NCI-H2227 (cell line): Measurements from ENCODE around the gene NPAT.
"Not testable (repeated sequence)": the region's sequence is repeated elsewhere in the genome, so short reads cannot be mapped to it uniquely, and the experiment has no call there.

Experiments used
- DNase-seq: peaks from one replicate; lab custom pipeline; 2025; ENCODE audit not compliant: unreplicated experiment; lab: John Stamatoyannopoulos, UW

The NPAT gene

DNA sequence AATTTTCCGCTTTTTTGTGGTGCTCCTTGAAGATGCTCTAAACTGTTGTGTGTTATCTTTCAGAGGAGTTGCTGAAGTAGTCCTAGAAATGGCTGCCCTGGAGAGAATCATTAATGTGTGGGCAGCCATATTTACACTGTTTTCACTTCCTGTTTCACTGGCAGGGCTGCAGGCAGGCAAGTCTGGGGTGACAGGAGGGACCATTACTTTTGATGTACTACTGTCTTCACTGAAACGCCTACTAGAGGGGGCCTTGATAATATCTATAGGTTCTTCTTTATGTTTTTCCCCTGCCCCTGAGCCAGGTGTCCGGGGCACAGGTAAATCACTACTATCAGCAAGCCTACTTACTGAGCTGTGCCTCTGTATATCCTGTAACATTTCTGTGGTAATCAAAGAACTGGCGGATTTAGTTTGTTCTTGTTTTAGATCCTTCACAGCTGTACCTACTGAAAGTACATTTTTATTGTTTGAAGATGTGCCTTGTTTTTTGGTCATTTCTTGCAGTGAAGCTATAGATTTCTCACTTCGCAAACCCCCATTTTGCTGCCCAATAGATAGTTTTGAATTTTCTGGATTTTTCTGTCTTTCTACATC lies 61.4 kb downstream of the NPAT start:
- DNase-seq = no peak

DNA sequence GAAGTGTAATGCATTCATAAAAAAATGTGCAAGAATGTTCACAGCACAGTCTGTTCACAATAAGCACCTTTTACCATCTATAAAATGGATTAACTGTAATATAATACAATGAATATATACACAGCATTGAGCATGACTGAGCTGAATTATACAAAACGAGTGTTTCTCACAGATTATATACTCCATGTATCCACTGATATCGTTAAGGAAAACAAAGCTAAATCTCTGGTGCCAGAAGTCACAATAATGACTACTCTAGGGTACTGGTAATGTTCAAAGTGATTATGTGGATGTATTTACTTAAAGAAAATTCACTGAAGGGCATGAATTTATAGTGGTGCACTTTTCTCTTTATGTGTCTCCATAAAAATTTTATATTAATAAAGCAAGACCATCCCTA lies 67.8 kb downstream of the NPAT start:
- DNase-seq = no peak

DNA sequence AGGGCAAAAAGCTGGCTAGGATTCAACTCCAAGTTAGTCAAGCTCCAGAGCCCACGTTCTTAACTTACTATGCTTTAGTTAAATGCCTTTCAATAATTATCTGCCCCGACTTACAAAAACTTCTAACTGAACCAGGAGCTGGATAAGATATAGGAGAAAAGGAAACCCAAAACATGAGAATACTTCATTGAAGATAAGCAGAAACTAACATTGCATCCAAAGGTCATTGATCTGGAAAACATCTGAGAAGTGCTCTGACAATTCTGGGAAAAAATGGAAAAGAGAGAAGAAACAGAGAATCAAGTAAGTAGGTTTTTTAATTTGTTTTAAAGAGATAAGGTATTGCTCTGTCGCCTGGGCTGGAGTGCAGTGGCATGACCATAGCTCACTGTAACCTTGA lies 73.9 kb downstream of the NPAT start:
- DNase-seq = no peak

DNA sequence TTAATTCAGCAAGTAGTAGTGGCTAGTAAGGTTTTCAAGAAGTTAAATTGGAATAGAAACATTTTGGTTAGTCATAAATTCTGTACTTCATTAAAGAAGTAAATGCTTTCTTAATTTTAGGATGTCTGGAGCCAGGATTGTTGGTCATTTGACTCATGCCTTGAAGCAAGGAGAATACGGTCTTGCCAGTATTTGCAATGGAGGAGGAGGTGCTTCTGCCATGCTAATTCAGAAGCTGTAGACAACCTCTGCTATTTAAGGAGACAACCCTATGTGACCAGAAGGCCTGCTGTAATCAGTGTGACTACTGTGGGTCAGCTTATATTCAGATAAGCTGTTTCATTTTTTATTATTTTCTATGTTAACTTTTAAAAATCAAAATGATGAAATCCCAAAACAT lies 75.3 kb downstream of the NPAT start:
- no peak for DNase-seq

DNA sequence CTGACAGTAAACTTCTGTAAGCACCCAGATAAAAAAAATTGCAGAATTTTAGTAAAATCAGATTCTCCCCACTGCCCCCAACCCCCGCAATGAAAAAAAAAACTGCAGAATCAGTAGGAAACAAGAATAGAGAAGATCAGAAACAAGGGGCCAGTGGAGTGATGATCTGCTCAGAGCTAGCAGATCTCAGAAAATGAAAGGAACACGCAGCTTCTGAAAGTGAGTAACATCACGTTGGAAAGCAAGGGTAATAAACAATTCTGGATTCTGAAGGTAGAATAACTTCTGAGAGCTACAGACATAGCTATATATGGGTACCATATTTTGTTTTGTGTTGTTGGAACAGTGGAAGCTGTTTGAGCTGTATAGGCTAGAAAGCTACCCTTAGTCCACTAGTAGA lies 77.8 kb downstream of the NPAT start:
- DNase-seq = no peak

DNA sequence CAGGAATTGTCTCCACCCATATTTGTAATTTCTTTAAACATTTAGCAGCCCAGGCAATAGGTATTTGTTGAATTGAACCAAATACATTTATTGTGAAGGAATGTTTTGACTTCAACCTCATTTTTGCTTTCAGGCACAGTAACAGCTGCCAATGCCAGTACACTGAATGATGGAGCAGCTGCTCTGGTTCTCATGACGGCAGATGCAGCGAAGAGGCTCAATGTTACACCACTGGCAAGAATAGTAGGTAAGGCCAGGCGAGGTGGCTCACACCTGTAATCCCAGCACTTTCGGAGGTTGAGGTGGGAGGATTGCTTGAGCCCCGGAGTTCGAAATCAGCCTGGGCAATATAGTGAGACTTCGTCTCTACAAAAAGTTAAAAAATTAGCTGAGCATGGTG lies 80.1 kb downstream of the NPAT start:
- DNase-seq = no peak

DNA sequence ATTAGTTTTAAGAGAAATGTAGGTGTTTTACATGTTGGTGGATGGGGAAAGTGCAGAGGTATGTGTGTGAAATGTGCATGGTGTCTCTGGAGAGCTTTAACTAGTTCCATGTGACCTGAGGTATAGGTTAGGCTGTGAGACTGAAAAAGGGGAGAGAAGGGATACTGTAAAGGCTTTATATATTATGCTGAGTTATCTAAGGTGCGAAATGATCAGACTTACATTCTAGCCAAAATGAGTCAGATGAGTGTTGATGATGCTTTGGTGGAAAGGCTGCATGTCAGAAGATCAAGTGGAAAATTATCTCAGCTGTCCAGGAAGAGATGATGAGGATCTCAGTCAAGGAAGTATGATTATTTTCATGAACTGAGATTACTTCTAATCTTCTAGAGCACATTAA lies 85.2 kb downstream of the NPAT start:
- DNase-seq = no peak

DNA sequence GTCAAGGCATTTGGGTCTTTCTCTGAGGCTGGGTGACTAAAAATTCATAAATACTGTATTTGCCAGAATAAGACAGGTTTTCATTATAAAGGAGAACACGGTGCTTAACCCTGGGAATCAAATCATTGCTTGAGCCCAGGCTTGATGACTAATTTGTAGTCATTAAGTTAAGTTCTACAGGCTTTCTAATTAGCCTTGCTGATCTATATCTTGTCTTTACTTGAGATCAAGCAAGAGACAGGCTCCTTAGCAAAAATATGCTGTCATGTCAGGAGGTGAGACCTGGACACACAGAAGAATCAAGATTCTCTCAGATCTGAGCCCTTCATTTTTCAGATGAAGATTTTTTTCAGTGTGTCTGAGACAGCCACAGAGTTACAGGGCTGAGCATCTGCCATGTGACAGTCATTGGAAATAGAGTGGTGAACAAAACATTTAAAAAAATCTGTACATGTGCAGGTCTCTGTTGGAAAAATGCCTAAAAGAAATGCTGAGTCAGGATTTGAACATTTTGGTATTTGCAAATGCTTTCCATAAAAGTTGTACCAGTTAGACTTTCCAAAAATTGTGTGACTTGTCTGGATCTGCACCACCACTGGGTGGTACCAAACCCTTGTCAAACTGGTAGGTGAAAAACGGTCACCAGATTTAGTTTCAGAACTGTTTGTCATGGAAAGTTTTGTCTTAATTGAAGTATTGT lies 86.4 kb downstream of the NPAT start:
- no peak for DNase-seq

DNA sequence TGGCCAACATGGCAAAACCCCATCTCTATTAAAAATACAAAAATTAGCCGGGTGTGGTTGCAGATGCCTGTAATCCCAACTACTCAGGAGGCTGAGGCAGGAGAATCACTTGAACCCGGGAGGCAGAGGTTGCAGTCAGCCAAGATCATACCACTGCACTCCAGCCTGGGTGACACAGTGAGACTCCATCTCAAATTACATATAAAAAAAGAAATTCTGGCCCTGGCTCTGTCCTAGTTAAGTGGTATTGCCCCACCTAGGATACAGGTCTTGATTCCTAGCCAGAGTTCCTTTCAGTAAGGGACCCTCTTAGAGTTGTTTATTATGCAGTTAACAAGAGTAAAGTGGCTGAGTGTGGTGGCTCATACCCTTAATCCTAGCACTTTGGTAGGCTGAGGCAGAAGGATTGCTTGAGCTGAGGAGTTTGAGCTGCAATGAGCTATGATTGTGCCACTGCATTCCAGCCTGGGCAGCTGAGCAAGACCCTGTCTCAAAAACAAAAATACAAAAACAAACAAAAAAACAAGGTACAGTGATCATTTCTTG lies 89.4 kb downstream of the NPAT start:
- DNase-seq = not testable (repeated sequence)

DNA sequence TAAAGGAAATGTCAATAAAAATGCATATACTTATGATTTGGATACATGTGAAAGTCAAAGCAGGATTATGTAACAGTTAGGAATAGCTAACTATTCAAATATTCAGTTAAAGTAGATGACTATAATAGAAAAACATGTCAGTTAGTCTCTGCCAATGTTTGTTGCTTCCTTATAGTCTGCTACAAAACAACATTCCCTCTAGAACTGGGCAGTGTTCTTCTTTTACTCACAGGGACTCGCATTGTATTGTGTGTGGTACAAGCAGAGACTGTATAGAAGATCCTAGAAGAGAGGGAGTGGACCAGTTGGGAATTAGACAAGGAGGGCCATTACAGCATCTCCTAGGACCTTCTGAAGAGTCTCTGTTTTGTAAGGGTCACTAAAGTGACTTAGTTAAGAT lies 90.4 kb downstream of the NPAT start:
- DNase-seq = no peak

DNA sequence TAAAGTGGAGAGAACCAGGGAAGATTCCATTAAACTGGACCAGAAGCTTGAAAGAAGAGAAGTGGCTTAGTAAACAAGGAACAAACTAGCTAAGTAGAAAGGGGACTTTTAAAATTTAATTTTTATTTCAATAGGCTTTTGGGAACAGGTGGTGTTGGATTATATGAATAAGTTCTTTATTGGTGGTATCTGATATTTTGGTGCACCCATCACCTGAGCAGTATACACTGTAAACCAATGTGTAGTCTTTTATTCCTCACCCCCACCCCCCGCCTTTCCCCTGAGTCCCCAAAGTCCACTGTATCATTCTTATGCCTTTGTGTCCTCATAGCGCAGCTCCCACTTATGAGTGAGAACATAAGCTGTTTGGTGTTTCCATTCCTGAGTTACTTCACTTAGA lies 93.7 kb downstream of the NPAT start:
- DNase-seq = no peak

DNA sequence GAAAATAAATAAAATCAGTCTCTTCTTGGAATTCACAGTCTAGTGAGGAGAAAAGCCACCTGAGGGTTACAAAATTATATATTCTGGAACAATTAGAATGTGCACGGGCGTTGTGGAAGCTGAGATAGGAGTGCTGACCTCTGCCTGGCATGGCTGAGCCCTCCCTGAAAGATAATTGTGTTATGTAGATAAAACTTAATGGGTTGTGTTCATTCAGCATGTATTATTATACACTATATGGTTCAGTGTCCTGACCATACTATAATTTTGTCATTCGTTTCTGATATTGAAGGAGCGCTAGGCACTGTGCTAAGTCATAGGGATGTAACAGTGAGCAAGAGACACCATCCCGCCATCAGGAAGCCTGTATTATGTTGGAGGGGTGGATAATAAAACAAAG lies 97.3 kb downstream of the NPAT start:
- DNase-seq = peak; percentile 23

DNA sequence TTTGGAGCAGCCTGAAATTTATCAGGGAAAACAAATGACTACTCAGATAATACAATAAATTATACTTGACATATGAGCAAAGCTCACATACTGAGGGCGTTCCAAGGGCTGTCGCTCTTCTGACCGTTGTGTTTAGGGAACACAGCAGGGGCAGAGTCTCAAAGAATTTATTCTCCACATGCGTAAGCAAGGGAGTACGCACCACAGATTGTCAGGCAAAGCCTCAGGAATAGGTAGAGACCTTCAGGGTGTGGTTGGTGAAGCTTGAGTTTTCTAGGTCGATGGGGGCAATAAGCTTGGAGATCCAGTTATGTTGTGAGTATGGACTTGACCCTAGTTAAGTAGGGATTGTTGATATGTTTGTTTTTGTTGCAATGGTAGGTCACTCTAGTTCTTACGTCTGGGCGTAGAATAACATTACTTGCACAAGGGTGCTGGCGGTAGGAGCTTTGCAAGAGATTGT lies 100.2 kb downstream of the NPAT start:
- peak; percentile 69 for DNase-seq

DNA sequence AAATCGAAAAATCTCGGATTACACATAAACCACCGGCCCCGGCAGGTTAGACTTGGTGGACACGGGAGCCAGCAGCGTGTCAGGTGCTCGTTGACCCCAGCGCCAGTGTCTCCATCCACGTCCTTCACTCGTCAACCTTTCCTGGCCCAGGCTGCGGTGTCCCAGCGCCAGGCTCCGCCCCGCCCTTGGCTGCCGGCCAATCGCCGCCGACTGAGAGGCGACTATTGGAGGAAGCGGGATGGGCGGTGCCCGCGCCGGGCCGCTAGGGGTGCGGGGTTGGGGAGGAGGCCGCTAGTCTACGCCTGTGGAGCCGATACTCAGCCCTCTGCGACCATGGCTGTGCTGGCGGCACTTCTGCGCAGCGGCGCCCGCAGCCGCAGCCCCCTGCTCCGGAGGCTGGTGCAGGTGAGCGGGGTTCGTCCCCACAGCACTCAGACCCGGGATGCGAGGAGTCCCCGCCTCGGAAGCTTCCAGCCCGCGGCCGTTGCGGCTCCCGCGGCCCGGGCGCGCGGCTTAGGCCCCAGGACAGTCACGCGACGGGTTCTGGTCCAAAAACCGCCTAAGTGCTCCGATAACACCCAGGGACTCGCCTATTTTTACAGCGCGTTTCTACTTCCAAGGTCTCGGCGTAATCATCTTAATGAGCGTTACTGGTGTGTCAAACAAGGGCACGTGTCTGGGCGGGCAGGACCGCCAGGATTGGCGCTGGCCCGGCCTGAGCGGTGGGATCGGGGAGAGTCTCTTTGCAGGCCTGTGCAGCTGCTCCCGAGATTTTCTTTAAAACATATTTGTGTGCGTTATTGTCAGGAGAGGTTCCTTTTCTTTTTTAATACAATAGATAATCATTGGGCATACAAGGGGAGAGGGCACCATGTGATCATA lies 100.9 kb downstream of the NPAT start, which contains the start of gene ACAT1:
Gene ACAT1 (plus strand): TSS at position 294 of the 882 bp plus-strand sequence. CDS start 40 bp downstream, at position 334.
- DNase-seq = peak; percentile 89

DNA sequence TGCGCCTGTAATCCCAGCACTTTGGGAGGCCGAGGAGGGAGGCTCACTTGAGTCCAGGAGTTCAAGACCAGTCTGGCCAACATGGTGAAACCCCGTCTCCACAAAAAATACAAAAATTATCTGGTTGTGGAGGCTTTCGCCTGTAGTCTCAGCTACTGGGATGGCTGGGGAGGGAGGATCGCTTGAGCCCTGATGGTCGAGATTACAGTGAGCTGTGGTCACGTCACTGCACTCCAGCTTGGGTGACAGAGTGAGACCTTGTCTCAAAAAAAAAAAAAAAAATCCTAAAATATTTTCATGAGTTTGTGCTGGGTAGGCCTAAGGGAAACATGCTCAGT lies 101.5 kb downstream of the NPAT start:
- DNase-seq = not testable (repeated sequence)

DNA sequence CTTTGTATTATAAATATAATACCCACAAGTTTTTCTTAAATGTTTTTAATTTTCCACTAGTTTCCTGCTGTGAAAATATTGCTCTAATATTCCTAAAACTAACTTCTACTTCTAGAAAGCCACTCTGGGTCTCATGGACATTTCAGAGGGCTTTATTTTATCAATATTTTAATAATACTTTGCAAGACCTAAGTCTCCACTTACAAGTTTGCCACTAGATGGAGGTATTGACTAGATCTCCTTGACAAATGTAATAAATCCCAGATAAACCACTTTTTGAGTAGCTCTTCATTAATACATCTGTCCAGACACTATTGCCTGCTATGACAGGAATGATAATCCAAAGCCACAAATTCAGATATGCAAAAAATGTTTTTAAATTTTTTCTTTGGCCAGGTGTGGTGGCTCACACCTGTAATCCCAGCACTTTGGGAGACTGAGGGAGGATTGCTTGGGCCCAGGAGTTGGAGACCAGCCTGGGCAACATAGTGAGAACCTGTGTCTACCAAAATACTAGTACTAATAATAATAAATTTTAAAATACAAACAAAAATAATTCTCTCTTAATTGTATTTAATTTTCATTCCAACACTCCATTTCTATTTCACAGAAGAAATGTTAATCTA lies 104.6 kb downstream of the NPAT start:
- peak; percentile 20 for DNase-seq

DNA sequence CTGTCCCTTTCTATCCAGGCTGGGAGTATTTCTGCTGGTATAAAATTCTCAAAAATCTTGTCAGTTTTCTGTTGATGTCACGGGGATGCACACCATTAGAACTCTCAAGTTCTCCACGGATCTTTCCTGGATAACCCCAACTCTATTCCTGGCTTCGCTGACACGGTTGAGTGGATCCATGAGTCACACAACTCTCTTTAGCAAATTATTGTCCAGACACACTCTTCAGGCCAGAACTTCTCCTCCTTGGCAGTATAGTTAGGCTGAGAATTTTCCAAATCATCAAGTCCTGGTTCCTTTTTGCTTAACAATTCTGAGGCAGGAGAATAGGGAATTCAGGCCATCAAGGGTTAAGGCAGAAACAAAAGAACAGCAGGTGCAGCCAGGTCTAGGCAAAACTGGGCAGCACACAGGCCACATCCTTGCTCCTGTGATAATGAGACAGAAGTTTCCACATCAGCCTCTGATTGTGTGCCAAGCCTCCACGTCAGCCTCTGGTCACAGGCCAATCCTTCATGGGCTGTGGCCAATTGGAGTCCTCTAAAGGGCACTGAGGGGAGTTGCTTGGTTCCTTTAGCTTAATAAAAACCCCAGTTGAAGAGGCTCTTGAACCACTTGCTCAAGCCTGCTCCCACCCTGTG lies 106.8 kb downstream of the NPAT start:
- peak; percentile 14 for DNase-seq

DNA sequence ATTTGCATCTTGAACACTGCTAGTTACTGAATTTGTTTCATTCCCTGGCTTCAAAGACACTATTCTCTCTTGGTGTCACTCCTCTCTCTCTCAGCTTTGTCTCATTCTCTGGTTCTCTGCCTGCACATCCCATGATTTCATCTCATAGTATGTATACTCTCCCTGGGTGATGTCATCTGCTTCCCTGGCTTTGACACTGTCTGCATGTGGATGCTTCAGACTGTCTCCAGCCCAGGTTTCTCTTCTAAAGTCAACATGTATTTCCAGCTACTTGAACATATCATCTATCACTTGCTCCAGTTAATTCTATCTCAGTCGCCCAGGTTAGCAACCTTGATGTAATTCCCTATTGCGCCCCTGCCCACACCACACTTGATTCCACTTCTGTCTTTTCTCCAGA lies 110.4 kb downstream of the NPAT start:
- DNase-seq = no peak

DNA sequence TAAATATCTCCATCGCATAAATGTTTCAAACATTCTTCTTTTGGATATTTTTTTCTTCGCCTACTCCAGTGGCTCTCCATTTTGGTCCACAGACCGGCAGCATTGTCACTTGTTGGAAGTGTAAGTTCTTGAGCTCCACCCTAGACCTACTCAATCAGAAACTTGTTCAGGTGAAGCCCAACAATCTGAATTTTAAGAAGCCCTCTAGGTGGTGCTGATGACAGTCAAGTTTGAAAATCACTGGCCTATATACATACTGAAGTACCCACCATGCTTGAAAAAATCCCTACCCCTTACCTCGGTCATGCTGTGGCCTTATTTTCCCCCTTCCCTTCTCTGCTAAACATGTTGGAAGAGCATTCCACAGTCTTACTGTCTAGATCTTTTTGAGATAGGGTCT lies 111.3 kb downstream of the NPAT start:
- DNase-seq = no peak
